HK-2 (cell line): ENCODE measurements around the gene MAP2K1.

Source experiments
- DNase-seq: peaks from one replicate; pipeline ENCODE4 v3.0.0-alpha.2; 2018; ENCODE audit not compliant: unreplicated experiment

The MAP2K1 gene

DNA sequence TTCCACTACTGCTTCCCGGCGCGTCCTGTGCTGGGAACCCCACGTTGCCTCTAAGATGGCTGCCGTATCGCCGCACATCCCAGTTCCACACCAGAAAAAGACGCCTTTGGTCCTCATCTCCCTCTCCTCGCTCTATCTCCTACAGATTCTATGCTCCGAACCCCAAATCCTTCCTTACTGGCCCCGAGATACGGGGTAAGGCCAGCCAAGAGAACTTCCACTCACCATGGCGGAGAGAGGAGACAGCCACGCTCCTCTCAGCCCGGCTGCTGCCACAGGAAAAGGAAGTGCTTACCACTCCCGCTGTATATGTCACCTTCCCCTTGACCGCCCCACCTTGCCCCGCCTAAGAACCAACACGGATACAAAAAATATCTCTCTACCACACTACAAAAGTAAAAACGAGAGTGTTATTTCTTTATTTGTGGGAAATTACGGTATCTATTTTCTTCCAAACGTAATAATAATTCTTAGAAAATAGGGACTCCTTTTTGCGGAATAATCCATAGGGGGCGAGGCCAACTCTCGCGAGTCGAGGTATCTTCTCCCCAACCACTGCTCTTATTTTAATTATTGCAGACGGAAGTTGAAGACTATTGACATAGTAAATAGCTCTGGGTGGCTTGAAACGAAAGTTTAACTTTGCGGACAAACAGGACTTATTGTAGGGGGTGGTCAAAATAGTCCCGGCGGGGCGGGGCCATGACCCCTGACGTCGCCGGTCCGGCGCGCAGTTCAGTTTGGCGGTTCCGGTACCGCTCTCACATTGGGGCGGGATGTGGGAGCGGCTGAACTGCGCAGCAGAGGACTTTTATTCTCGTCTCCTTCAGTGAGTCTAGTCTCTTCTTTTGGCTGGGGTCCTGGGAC, 118.1 kb downstream of the MAP2K1 start, which contains the start of the genes RPL4 and ZWILCH:
RPL4 (minus strand) TSS at position 293 of the 867 bp plus-strand sequence; CDS start at position 228, 65 bp downstream.
ZWILCH (plus strand) TSS at position 764 of the 867 bp plus-strand sequence; CDS start at position 777, 13 bp downstream.
- DNase-seq, result peak; percentile 70

- no peak for DNase-seq
Observed at GRCh38 chr15:66505430-66505811, 118.7 kb downstream of the MAP2K1 start.

DNA sequence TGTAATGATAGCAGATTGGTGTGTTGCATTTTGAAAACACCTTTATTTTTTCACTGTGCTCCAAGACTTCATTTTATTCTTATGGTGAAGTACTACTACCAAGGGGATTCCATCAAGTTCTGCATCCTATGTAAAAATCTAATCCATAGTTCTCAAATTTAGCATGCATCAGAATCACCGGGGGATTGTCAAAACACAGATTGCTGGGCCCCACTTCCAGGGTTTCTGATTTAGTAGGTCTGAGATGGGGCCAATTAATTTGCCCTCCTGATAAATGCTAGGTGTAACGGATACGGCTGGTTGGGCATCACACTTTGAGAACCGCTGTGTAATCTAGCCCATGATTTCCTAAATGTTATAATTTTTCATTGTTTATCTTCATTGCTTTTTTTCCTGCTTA, 119.1 kb downstream of the MAP2K1 start:
- DNase-seq, result no peak

DNA sequence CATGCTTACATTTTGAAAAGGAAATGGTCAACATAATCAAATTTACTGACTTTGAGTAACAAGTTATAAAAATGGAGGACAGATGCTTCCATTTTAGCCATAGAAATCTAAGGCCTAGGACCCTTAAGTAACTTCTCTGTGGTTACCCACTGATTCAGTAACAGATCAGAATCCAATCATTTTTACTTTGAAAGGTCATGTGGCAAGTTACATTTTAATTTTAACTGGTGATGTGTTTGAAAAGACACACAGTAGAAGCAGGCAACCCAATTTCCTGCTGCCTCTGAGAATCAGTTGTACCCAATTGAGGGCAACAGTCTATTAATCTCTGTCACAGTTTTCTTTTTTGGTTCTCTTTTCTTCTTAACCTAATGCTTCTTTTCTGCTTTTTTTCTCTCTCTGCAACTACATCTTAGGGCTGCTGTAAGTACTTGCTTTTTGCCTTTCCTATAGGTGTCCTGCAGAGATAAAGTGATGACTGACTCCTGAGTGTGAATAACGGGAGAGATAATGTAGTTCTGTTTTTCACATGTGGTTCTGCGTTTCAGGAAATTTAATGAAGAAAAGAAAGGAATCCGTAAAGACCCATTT, 121.7 kb downstream of the MAP2K1 start:
- DNase-seq, result no peak

DNA sequence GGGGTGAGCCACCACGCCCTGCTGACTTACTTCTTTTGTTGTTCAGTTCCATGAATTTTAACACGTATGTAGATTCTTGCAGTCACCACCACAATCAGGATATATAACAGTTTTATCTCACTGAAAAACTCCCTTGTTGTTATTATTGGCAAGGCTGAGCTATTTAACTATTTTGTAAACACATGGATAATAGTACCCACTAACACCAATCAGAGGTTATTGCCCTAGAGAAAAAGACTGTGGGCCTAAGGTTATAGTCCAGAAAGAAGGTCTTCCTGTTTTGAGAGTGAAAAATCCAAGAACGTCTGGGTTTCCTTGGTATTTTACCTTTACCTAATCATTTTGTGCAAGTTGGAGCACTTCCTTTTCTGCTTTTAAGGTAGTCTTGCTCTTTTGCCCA, 127.9 kb downstream of the MAP2K1 start:
- DNase-seq, result no peak

- DNase-seq, result no peak
Observed at GRCh38 chr15:66515901-66516322, 129.2 kb downstream of the MAP2K1 start.

DNA sequence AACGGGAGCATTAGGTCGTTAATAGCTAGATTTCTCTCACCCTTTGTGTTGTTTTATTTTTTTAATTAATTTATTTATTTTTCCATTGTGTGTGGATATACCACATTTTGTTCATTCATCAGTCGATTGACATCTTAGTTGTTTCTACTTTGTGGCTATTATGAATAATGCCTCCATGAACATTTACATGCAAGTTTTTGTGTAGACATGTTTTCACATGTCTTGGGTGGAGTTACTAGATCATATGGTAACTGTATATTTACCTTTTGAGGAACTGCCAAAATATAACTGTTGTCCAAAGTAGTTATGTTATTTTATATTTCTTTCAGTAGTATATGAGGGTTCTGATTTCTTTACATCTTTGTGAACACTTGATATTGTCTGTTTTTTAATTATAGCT, 137.2 kb downstream of the MAP2K1 start:
- DNase-seq, result no peak

DNA sequence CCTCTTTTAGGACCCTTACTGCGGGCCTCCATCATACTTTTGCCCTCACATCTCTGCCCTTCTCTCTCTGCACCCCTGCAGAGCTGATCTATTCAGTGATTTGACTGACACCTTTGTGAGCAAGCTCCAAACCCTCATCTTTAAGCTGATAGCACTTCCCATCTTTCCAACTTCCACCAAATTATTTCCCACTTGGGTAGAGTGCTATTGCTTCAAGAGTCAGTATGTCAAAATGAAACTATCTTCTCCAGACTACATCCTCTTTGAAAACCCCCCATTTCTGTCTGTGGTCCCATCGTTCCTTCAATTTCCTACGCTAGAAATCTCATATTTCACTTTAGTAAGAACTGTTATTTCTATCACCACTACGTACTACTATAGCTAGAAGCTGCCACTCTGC, 138.1 kb downstream of the MAP2K1 start:
- no peak for DNase-seq

DNA sequence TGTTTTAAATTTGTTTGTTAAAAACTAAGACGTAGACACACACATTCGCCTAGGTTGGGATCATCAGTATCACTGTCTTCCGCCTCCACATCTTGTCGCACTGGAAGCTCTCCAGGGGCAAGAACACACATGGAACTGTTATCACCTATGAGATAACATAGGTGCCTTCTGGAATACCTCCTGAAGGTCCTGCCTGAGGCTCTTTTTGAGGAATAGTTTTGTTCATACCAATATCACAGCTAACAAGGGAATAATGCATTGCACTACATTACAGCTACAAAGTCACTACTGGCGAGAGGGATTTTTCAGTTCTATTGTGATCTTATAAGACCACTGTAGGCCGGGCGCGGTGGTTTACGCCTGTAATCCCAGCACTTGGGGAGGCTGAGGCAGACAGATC, 148.3 kb downstream of the MAP2K1 start:
- no peak for DNase-seq
